CD4-positive, alpha-beta T cell treated with Interleukin-1 beta for 1 hour (primary cell): ENCODE measurements around the gene PDE4D.

ENCODE experiments used
- DNase-seq, 2 donors: peaks; one replicate each; pipeline ENCODE4 v3.0.0-alpha.2; 2020 to 2022

PDE4D gene

GRCh38 chr5:59236986-59237385 lies 656.5 kb downstream of the PDE4D start:
- no peak for DNase-seq

GRCh38 chr5:59236448-59236847 lies 657.1 kb downstream of the PDE4D start:
- DNase-seq = no peak

- no peak for DNase-seq
Measured at GRCh38 chr5:59234236-59234635, 659.3 kb downstream of the PDE4D start.

GRCh38 chr5:59231221-59231931 lies 662.1 kb downstream of the PDE4D start:
- no peak for DNase-seq

GRCh38 chr5:59222687-59223511 lies 670.6 kb downstream of the PDE4D start:
- no peak for DNase-seq

GRCh38 chr5:59221769-59222168 lies 671.8 kb downstream of the PDE4D start:
- DNase-seq = no peak

GRCh38 chr5:59218424-59219045 lies 675.0 kb downstream of the PDE4D start:
- no peak for DNase-seq

GRCh38 chr5:59216841-59217240 lies 676.7 kb downstream of the PDE4D start:
- no peak for DNase-seq

GRCh38 chr5:59212596-59212995 lies 680.9 kb downstream of the PDE4D start:
- DNase-seq = no peak

- no peak for DNase-seq
Measured at GRCh38 chr5:59209758-59210359, 683.7 kb downstream of the PDE4D start.

GRCh38 chr5:59208474-59208873 lies 685.1 kb downstream of the PDE4D start:
- no peak for DNase-seq

- no peak for DNase-seq
Measured at GRCh38 chr5:59207401-59207800, 686.1 kb downstream of the PDE4D start.

GRCh38 chr5:59206132-59206581 lies 687.4 kb downstream of the PDE4D start:
- DNase-seq = no peak

GRCh38 chr5:59204114-59204897 lies 689.2 kb downstream of the PDE4D start:
- DNase-seq = no peak

GRCh38 chr5:59199868-59200267 lies 693.7 kb downstream of the PDE4D start:
- DNase-seq = no peak

- no peak for DNase-seq
Measured at GRCh38 chr5:59198832-59199231, 694.7 kb downstream of the PDE4D start.

GRCh38 chr5:59198365-59198764 lies 695.2 kb downstream of the PDE4D start:
- DNase-seq = no peak

GRCh38 chr5:59197911-59198310 lies 695.6 kb downstream of the PDE4D start:
- no peak for DNase-seq

GRCh38 chr5:59193616-59194319 lies 699.8 kb downstream of the PDE4D start:
- no peak for DNase-seq

- DNase-seq = no peak
Measured at GRCh38 chr5:59190746-59191145, 702.8 kb downstream of the PDE4D start.

GRCh38 chr5:59189472-59190244 lies 703.9 kb downstream of the PDE4D start:
- DNase-seq = no peak
